WERI-Rb-1 (cell line): ENCODE data around the gene IL18RAP.

Experiments used
- DNase-seq: peaks from one replicate; pipeline ENCODE4 v3.0.0-alpha.2; 2020
- H3K27ac ChIP-seq: fragments of 250-450 bp; sonication (Bioruptor Pico); 2 replicates; pipeline ENCODE4 v1.5.1; 2020; ENCODE audit warnings: mild to moderate bottlenecking, moderate library complexity
- H3K27me3 ChIP-seq: fragments of 250-450 bp; sonication (Bioruptor Pico); 2 replicates; pipeline ENCODE4 v1.5.1; 2021; ENCODE audit warnings: mild to moderate bottlenecking, low read depth, moderate library complexity; ENCODE audit not compliant: insufficient read depth, severe bottlenecking
- H3K36me3 ChIP-seq: fragments of 250-450 bp; sonication (Bioruptor Pico); 2 replicates; pipeline ENCODE4 v1.5.1; 2020; ENCODE audit warnings: mild to moderate bottlenecking, moderate library complexity
- H3K4me3 ChIP-seq: 2 replicates; pipeline ENCODE4 v1.5.1; 2011; ENCODE audit warnings: low read depth, mild to moderate bottlenecking, control low read depth, low read length
- H3K9me3 ChIP-seq: fragments of 250-450 bp; sonication (Bioruptor Pico); 2 replicates; pipeline ENCODE4 v1.5.1; 2021; ENCODE audit warnings: mild to moderate bottlenecking, moderate library complexity; ENCODE audit not compliant: severe bottlenecking
- TF ChIP-seq, protein P1 (sequence below): IDR thresholded peaks from 2 replicates; pipeline ENCODE4 v1.5.1; 2011; ENCODE audit warnings: low read depth, mild to moderate bottlenecking, control low read depth, inconsistent platforms, low read length

The IL18RAP gene

DNA sequence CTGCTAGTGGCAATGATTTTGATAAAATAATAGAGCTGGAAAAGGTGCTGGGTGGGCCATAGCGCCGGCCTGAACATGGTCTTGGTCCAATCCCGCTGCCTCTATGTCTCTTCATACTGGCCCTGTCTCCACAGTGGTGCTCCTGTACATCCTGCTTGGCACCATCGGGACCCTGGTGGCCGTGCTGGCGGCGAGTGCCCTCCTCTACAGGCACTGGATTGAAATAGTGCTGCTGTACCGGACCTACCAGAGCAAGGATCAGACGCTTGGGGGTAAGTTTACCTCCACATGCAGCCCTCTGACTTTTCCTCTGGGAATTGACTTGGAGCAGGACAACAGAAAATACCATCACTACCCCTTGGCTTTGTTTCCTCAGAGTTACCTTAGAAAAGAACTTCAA, 24.0 kb downstream of the IL18RAP start:
- no peaks in the 10 kb centered on the region for H3K9me3 ChIP-seq
- H3K27ac ChIP-seq = no peak overlapping the region
- H3K27me3 ChIP-seq = peaks cover 67% of the 10 kb centered on the region
- no peaks in the 10 kb centered on the region for H3K36me3 ChIP-seq
- H3K4me3 ChIP-seq = no peak overlapping the region
- DNase-seq = no peak
- TF ChIP-seq, protein P1, sequence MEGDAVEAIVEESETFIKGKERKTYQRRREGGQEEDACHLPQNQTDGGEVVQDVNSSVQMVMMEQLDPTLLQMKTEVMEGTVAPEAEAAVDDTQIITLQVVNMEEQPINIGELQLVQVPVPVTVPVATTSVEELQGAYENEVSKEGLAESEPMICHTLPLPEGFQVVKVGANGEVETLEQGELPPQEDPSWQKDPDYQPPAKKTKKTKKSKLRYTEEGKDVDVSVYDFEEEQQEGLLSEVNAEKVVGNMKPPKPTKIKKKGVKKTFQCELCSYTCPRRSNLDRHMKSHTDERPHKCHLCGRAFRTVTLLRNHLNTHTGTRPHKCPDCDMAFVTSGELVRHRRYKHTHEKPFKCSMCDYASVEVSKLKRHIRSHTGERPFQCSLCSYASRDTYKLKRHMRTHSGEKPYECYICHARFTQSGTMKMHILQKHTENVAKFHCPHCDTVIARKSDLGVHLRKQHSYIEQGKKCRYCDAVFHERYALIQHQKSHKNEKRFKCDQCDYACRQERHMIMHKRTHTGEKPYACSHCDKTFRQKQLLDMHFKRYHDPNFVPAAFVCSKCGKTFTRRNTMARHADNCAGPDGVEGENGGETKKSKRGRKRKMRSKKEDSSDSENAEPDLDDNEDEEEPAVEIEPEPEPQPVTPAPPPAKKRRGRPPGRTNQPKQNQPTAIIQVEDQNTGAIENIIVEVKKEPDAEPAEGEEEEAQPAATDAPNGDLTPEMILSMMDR = no peak

DNA sequence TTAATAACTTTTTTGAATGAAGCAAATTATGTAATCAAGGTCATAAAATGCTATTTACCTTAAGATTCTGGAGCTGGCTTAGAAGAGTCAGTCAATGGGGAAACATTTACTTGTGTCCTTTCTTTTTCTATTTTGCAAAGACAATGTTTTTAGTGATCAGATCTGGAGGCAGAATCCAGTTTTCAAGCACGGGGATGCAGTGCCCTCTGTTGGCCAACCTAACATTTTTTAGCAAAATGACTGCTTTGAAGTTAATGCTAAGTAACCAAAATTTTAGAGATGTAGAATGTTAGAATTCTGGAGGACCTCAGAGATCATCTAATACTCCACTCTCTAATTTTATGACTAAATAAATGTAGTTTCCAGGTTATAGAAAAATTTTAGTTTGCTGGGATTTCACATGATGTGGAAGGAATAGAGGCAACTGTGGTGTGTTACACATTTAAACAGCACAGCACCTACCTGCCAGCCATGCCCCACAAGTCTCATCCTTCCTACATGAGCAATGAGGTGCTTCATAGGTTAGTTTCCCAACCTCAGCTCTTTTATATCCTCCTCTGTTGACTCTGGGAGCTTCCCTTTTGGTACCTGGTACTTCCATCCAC, 26.5 kb downstream of the IL18RAP start:
- peak; percentile 13 for DNase-seq
- Histone ChIP-seq H3K9me3 (no peaks in the 10 kb centered on the region), H3K27me3 (peaks cover 73% of the 10 kb centered on the region), H3K27ac (no peak overlapping the region), H3K4me3 (no peak overlapping the region), H3K36me3 (no peaks in the 10 kb centered on the region)
- TF ChIP-seq, protein P1 = peak; percentile 40; the same call in 1 of the 2 replicates

DNA sequence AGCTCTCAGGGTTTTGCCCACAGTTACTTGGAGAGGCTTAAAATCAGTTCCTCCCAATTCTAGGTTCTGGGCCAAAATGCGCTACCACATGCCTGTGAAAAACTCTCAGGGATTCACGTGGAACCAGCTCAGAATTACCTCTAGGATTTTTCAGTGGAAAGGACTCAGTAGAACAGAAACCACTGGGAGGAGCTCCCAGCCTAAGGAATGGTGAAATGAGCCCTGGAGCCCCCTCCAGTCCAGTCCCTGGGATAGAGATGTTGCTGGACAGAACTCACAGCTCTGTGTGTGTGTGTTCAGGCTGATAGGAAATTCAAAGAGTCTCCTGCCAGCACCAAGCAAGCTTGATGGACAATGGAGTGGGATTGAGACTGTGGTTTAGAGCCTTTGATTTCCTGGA, 29.0 kb downstream of the IL18RAP start:
- Histone ChIP-seq H3K27me3 (peaks cover 60% of the 10 kb centered on the region), H3K36me3 (no peaks in the 10 kb centered on the region), H3K9me3 (no peaks in the 10 kb centered on the region), H3K27ac (no peak overlapping the region), H3K4me3 (no peak overlapping the region)
- TF ChIP-seq, protein P1 = no peak
- no peak for DNase-seq

DNA sequence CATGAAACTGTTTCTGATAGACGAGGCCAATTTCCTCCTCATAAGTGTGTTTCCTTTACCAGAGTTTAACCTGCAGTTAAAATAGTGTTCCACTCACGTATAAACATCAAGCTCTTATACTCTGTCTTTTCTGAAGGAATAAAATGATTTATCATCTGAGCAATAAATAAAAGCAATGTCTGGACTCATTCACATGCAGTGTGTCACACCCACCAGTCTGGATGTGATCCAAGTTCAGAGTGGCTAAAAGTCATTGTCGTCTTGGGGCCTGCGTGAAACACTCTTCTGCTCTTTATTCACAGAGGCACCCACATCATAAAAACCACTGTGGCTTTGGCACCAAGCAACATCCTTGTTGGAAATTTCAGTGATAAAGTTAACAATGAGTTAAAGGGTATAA, 30.5 kb downstream of the IL18RAP start:
- TF ChIP-seq, protein P1 = no peak
- Histone ChIP-seq H3K4me3 (no peak overlapping the region), H3K27me3 (peaks cover 54% of the 10 kb centered on the region), H3K9me3 (no peaks in the 10 kb centered on the region), H3K36me3 (no peaks in the 10 kb centered on the region), H3K27ac (no peak overlapping the region)
- DNase-seq = no peak

DNA sequence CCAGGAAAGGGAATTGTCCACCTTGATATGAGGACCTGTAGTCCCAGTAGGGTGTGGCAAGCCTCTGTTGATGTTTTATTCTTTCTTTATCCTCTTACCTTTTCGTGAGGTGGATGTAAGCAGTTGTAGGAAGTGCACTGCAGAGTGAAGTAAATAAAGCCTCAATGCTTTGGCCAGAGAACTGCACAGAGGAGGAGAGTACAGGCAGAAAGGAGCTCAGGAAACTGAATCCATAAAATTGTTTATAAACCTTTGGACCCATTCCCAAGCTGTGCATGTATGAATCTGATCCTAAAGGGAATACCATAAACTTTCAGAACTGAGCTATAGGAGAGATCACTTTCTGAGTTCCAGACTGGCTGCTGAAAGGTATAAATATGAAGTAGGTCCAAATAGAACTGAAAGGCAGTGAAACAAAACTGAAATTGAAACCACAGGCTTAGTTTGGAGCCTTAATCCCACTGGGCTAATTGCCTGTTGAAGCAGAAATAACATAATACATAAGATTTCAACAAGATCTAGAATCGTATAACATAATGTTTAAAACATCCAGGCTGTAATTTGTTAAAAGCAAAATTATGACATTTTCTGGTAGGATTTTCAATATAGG, 32.2 kb downstream of the IL18RAP start:
- no peak overlapping the region for H3K27ac ChIP-seq
- TF ChIP-seq, protein P1 = no peak
- DNase-seq = no peak
- no peak overlapping the region for H3K4me3 ChIP-seq
- H3K27me3 ChIP-seq = peaks cover 48% of the 10 kb centered on the region
- H3K9me3 ChIP-seq = no peaks in the 10 kb centered on the region
- H3K36me3 ChIP-seq = no peaks in the 10 kb centered on the region

DNA sequence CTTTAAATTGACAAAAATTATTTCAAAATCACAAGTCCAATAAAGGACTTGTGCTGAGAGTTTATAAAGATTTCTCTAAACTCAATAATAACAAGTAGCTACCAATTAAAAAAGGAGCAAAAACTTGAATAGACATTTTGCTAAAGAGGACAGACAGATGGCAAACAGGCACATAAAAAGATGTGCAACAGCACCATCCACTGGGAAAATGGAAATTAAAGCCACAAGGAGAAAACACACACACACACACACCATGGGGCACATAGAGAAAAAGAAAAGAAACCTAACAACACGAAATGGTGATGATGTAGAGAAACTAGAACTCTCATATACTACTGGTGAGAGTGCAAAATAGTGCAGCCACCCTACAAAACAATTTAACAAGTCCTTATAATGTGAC, 37.5 kb downstream of the IL18RAP start:
- Histone ChIP-seq H3K27me3 (peaks cover 22% of the 10 kb centered on the region), H3K27ac (no peak overlapping the region), H3K9me3 (no peaks in the 10 kb centered on the region), H3K36me3 (no peaks in the 10 kb centered on the region), H3K4me3 (no peak overlapping the region)
- no peak for DNase-seq
- TF ChIP-seq, protein P1 = no peak
